Hepatocyte (in vitro differentiated cells): ENCODE results near the gene ZNF222.

Experiments used
- CTCF ChIP-seq: fragments of 200-600 bp; sonication (generic); IDR thresholded peaks from 2 replicates; pipeline ENCODE4 v1.5.1; 2016; ENCODE audit warnings: antibody characterized with exemption, mild to moderate bottlenecking; ENCODE audit not compliant: poor library complexity
- EZH2 ChIP-seq: fragments of 200-600 bp; sonication (generic); IDR thresholded peaks from 2 replicates; pipeline ENCODE4 v1.6.1; 2016; ENCODE audit warnings: antibody characterized with exemption, mild to moderate bottlenecking, borderline replicate concordance

GRCh38 chr19:44042147-44042546 lies 17.0 kb downstream of the ZNF222 start:
- TF ChIP-seq EZH2 (no peak), CTCF (no peak)
